Spleen (tissue), 11 donors: ENCODE results near the gene ZNF644. TPM values are rescaled to one million over a fixed set of nuclear protein-coding genes. Genes with fewer than 3 reads are reported as not detected.
A peak's percentile ranks its signal among the peaks of the same experiment; 100 is the strongest.

Experiments
- DNase-seq: peaks from one replicate; pipeline ENCODE4 v3.0.0-alpha.2; 2020
- H3K27ac ChIP-seq, 8 donors: fragments of 200-600 bp; sonication (generic) in 7 of 8; 1 replicate in 4 of 8; 2 replicates in 4 of 8; pipeline versions ENCODE4 v1.5.0 to v1.8.0; 2016 to 2021; ENCODE audit warnings: inconsistent platforms in 4 of 8, mild to moderate bottlenecking in 4 of 8, moderate library complexity in 1 of 8
- H3K27me3 ChIP-seq, 7 donors: fragments of 200-600 bp; sonication (generic) in 6 of 7; replicated peaks in 1 of 7; 1 replicate in 4 of 7; 2 replicates in 3 of 7; pipeline versions ENCODE4 v1.5.0 to v1.8.0; 2016 to 2021; ENCODE audit warnings: inconsistent platforms in 3 of 7, mild to moderate bottlenecking in 1 of 7
- H3K36me3 ChIP-seq, 6 donors: fragments of 200-600 bp; sonication (generic) in 5 of 6; 1 replicate in 4 of 6; 2 replicates in 2 of 6; pipeline versions ENCODE4 v1.5.0 to v1.8.0; 2016 to 2021; ENCODE audit warnings: inconsistent platforms in 2 of 6
- H3K4me1 ChIP-seq, 6 donors: fragments of 200-600 bp; sonication (generic) in 5 of 6; 1 replicate in 3 of 6; 2 replicates in 3 of 6; pipeline versions ENCODE4 v1.5.0 to v1.8.0; 2016 to 2021; ENCODE audit warnings: inconsistent platforms in 3 of 6
- H3K4me3 ChIP-seq, 8 donors: fragments of 200-600 bp; sonication (generic) in 7 of 8; 1 replicate in 4 of 8; 2 replicates in 4 of 8; pipeline versions ENCODE4 v1.5.0 to v1.8.0; 2016 to 2021; ENCODE audit warnings: inconsistent platforms in 4 of 8, mild to moderate bottlenecking in 4 of 8, moderate library complexity in 2 of 8
- H3K9me3 ChIP-seq, 8 donors: fragments of 200-600 bp; sonication (generic) in 7 of 8; 1 replicate in 4 of 8; 2 replicates in 4 of 8; pipeline versions ENCODE4 v1.5.0 to v1.8.0; 2016 to 2021; ENCODE audit warnings: inconsistent platforms in 4 of 8
- POLR2A ChIP-seq, 3 donors: fragments of 450-650 bp; IDR thresholded peaks; one replicate each; pipeline ENCODE4 v1.5.1; 2017; ENCODE audit warnings: antibody characterized with exemption in 3 of 3, mild to moderate bottlenecking in 1 of 3
- POLR2AphosphoS5 ChIP-seq, 3 donors: sonication (generic); formaldehyde crosslinking; IDR thresholded peaks; one replicate each; pipeline ENCODE4 v1.5.1; 2017; ENCODE audit warnings: antibody characterized with exemption in 3 of 3
- WGBS, 5 donors: extraction: QIAGEN DNeasy Blood & Tissue Kit in 3 of 5; methylation state at CpG; one replicate each; pipeline versions ENCODE4 v1.1.5 to v1.1.7; 2013 to 2018; 5-methylcytosine and 5-hydroxymethylcytosine counted together
- intact Hi-C: fragments of 100-400 bp; cut with DNase I; formaldehyde crosslinking; loops from one replicate; pipeline ENCODE4 v1.15.0; 2023; ENCODE audit warnings: low total_unique reads
- polyA plus RNA-seq, 3 donors: library from polyadenylated mRNA; stranded (reverse); fragments of 200-250 nt; gene quantifications; one replicate each; pipeline ENCODE4 v1.2.1, GENCODE V29; 2013
- total RNA-seq, 7 donors: library from RNA; depleted of rRNA in 3 of 7; stranded (reverse); fragments of >200 nt in 3 of 7; fragmentation: NEBNext Ultra II Directional in 4 of 7; extraction: Animal tissue kit (Norgen Biotek cat#: 25700) in 4 of 7; gene quantifications; one replicate each; pipeline versions ENCODE4 v1.1.0 to v1.2.1, GENCODE V29; 2016 to 2021
- TF ChIP-seq, protein P1 (sequence below), 11 experiments: fragments of 200-600 bp in 7 of 11; fragments of 450-650 bp in 4 of 11; sonication (generic) in 4 of 11; IDR thresholded peaks in 8 of 11; conservative IDR thresholded peaks in 3 of 11; 1 replicate in 7 of 11; 2 replicates in 4 of 11; pipeline versions ENCODE4 v1.4.0 to v1.8.0; 2016 to 2021; ENCODE audit warnings: antibody characterized with exemption in 11 of 11, inconsistent platforms in 4 of 11, mild to moderate bottlenecking in 1 of 11
- donor health status: healthy with polysubstance abuse.
- donor health status: DM: no; HTN: no; CAD: no; lungs with moderate emphysema.
- donor health status: DM: no; HTN: no; CAD: no.
- donor health status: Bipolar disorder and iron deficiency.
- donor health status: healthy.
- donor health status: DM: no; HTN: no; CAD: no.
- donor health status: DM: yes; HTN: yes; CAD: no.

The ZNF644 gene
- total and polyA plus RNA-seq, 10 donors: 21.6 to 89.6 (median 70.5) TPM

GRCh38 chr1:90993245-90993644 is 28.6 kb downstream of the ZNF644 start:
- peaks cover 0 to 49% (median 24%) of the 10 kb centered on the region in 8 donors for H3K9me3 ChIP-seq

DNA sequence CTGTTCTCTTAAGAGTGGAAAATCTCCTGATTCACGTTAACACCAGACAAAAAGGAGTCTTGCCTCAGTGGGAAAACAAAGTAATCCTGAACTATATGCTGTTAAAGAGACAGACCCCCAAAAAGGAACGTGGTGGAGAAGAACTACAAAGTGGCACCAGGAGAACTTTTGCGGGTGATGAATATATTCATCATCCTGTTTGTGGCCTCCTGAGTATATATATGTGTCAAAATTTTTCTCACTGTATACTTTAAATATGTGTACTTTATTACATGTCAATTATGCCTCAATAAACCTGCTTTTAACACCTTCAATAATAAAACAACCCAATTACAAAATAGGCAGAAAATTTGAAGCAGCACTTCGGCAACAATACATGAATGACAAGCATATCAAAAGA is 31.1 kb downstream of the ZNF644 start:
- H3K9me3 ChIP-seq: peaks cover 0 to 33% (median 19%) of the 10 kb centered on the region in 8 donors
- peak overlapping the region in 2 of 8 donors; percentile 41 to 43 for H3K27ac ChIP-seq
- peaks cover 1 to 87% (median 35%) of the 10 kb centered on the region in 6 donors for H3K4me1 ChIP-seq
- no peak for DNase-seq
- no peak overlapping the region for H3K4me3 ChIP-seq
- no peaks in the 10 kb centered on the region for H3K27me3 ChIP-seq
- WGBS, 5 donors: 84 to 90% (median 87%) methylated on average over 4 of the region's 4 CpGs
- intact Hi-C loops: no loop called here
- H3K36me3 ChIP-seq: peaks cover 0 to 17% (median 0%) of the 10 kb centered on the region in 6 donors
- TF ChIP-seq, protein P1, sequence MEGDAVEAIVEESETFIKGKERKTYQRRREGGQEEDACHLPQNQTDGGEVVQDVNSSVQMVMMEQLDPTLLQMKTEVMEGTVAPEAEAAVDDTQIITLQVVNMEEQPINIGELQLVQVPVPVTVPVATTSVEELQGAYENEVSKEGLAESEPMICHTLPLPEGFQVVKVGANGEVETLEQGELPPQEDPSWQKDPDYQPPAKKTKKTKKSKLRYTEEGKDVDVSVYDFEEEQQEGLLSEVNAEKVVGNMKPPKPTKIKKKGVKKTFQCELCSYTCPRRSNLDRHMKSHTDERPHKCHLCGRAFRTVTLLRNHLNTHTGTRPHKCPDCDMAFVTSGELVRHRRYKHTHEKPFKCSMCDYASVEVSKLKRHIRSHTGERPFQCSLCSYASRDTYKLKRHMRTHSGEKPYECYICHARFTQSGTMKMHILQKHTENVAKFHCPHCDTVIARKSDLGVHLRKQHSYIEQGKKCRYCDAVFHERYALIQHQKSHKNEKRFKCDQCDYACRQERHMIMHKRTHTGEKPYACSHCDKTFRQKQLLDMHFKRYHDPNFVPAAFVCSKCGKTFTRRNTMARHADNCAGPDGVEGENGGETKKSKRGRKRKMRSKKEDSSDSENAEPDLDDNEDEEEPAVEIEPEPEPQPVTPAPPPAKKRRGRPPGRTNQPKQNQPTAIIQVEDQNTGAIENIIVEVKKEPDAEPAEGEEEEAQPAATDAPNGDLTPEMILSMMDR (IDR thresholded peaks at IDR 0.05 in 8 of 11, conservative IDR thresholded peaks at IDR 0.05 in 3 of 11): no peak
- TF ChIP-seq POLR2A (IDR thresholded peaks at IDR 0.05) (no peak), POLR2AphosphoS5 (IDR thresholded peaks at IDR 0.05) (no peak)

More at GRCh38 chr1:90993245-90993644, 28.6 kb downstream of the ZNF644 start:
- H3K27me3 ChIP-seq: no peaks in the 10 kb centered on the region
- intact Hi-C loops: no loop called here
- no peak overlapping the region for H3K4me3 ChIP-seq
- TF ChIP-seq POLR2AphosphoS5 (IDR thresholded peaks at IDR 0.05) (no peak), POLR2A (IDR thresholded peaks at IDR 0.05) (no peak)
- TF ChIP-seq, protein P1 (IDR thresholded peaks at IDR 0.05 in 8 of 11, conservative IDR thresholded peaks at IDR 0.05 in 3 of 11): no peak
- DNase-seq: no peak
- peaks cover 0 to 85% (median 26%) of the 10 kb centered on the region in 6 donors for H3K4me1 ChIP-seq
- H3K36me3 ChIP-seq: peaks cover 0 to 24% (median 0%) of the 10 kb centered on the region in 6 donors
- no peak overlapping the region for H3K27ac ChIP-seq
- 89 to 94% (median 93%) methylated on average over 2 of the region's 2 CpGs for WGBS, 5 donors

- Histone ChIP-seq H3K4me1 (peaks cover 8 to 87% (median 39%) of the 10 kb centered on the region in 6 donors), H3K9me3 (peaks cover 0 to 26% (median 15%) of the 10 kb centered on the region in 8 donors), H3K27ac (peak overlapping the region in 4 of 8 donors; percentile 5 to 43 (median 27)), H3K36me3 (peaks cover 0 to 17% (median 0%) of the 10 kb centered on the region in 6 donors), H3K27me3 (no peaks in the 10 kb centered on the region), H3K4me3 (no peak overlapping the region)
- TF ChIP-seq POLR2A (IDR thresholded peaks at IDR 0.05): no peak
- no peak for TF ChIP-seq POLR2AphosphoS5 (IDR thresholded peaks at IDR 0.05)
- TF ChIP-seq, protein P1 (IDR thresholded peaks at IDR 0.05 in 8 of 11, conservative IDR thresholded peaks at IDR 0.05 in 3 of 11): no peak
- intact Hi-C loops: no loop called here
- no peak for DNase-seq
Observed at GRCh38 chr1:90989990-90990389, 31.8 kb downstream of the ZNF644 start.

- Histone ChIP-seq H3K4me1 (peaks cover 8 to 87% (median 39%) of the 10 kb centered on the region in 6 donors), H3K4me3 (no peak overlapping the region), H3K27me3 (no peaks in the 10 kb centered on the region), H3K36me3 (peaks cover 0 to 17% (median 0%) of the 10 kb centered on the region in 6 donors), H3K27ac (no peak overlapping the region), H3K9me3 (peaks cover 0 to 26% (median 15%) of the 10 kb centered on the region in 8 donors)
- intact Hi-C loops: no loop called here
- TF ChIP-seq POLR2AphosphoS5 (IDR thresholded peaks at IDR 0.05) (no peak), POLR2A (IDR thresholded peaks at IDR 0.05) (no peak)
- TF ChIP-seq, protein P1 (IDR thresholded peaks at IDR 0.05 in 8 of 11, conservative IDR thresholded peaks at IDR 0.05 in 3 of 11): no peak
- WGBS, 5 donors: 94 to 100% (median 97%) methylated on average over 4 of the region's 4 CpGs
- no peak for DNase-seq
Observed at GRCh38 chr1:90989302-90989701, 32.5 kb downstream of the ZNF644 start.
